AG10803 (cell line): Measurements from ENCODE around the gene PRKN.

Experiments
- DNase-seq: peaks from one replicate; pipeline ENCODE4 v3.0.0; 2010; ENCODE audit warnings: low read depth
- H3K4me3 ChIP-seq: 2 replicates; pipeline ENCODE4 v1.5.1; 2011; ENCODE audit warnings: mild to moderate bottlenecking, low read length, control low read depth
- CTCF ChIP-seq: conservative IDR thresholded peaks from 2 replicates; pipeline ENCODE4 v1.5.1; 2011; ENCODE audit warnings: mild to moderate bottlenecking, low read length, control low read depth, inconsistent platforms

The PRKN gene

DNA sequence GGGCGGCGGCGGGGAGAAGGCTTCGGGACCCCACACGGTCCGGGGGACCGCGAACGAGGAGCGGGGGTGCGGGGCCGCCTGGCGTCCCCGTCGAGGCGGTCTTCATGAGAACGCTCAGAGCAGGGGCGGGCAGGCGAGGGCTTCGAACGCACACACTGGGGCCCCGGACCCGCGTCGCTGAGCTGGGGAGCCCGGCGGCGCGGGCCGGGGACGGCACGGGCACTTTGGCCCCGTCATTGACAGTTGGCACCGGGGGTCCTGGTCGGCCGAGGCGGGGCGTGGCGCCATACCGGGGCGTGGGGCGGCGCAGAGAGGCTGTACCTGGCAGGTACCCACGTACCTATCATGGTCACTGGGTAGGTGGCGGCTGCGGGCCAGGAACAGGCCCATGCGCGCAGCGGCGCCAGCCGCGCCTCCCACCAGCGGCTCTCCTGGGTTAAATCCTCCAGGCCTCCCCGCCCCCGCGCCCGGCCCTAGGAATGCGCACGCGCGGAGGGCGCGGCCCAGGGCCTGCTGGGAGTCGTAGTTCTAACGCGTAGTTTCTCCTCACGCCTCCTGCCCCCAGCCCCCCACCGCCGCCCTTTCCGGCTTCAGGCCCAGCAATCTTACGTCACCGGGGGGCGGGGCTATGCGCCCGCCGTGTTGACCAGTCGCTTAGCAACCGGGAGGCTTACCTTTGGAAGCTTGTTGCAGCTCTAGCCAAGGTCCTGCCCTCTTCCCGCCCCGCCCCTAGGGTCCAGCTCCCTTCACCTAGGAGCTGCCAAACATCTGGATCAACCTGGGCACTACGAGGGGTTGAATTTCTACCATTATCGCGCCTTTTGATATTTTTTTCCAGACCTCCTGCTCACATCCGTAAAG, at the start of gene PRKN, which contains the start of gene PACRG:
Gene PRKN, minus strand, starts transcription at position 445 of the 861 bp plus-strand sequence.
Gene PACRG, plus strand, starts transcription at position 653 of the 861 bp plus-strand sequence.
- H3K4me3 ChIP-seq = peak within 1 kb of the TSS; percentile 74
- TF ChIP-seq CTCF = no peak
- peak; percentile 95 for DNase-seq

DNA sequence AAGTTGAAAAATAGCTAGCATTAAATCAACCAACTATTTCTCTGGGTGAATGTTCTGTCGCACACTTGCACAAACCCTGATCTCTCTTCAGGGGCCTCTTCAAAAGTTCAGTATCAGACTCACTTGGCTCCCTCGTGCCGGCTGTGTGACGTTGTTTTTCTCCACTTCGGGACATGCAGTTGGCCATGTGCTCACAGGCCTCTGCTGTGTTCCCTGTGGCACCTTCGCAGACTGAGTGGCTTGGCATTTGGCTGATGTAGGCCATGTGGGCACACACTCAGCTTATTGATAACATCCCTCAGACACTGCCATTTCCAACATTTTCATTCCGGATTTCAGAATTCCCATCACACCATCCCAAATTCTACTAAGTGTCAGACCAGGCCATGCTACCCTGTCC, 49.5 kb upstream of the PRKN start:
- TF ChIP-seq CTCF = no peak
- H3K4me3 ChIP-seq = no peak overlapping the region
- no peak for DNase-seq

GRCh38 chr6:162773996-162774395, 46.4 kb upstream of the PRKN start:
- H3K4me3 ChIP-seq = no peak overlapping the region
- no peak for TF ChIP-seq CTCF

GRCh38 chr6:162772466-162772865, 44.9 kb upstream of the PRKN start:
- H3K4me3 ChIP-seq = no peak overlapping the region
- no peak for TF ChIP-seq CTCF
- no peak for DNase-seq

More at GRCh38 chr6:162773996-162774395, 46.4 kb upstream of the PRKN start:
- DNase-seq = no peak

GRCh38 chr6:162770955-162771354, 43.4 kb upstream of the PRKN start:
- no peak for TF ChIP-seq CTCF
- no peak overlapping the region for H3K4me3 ChIP-seq
- no peak for DNase-seq

GRCh38 chr6:162770136-162770535, 42.6 kb upstream of the PRKN start:
- DNase-seq = no peak
- H3K4me3 ChIP-seq = no peak overlapping the region
- TF ChIP-seq CTCF = no peak

DNA sequence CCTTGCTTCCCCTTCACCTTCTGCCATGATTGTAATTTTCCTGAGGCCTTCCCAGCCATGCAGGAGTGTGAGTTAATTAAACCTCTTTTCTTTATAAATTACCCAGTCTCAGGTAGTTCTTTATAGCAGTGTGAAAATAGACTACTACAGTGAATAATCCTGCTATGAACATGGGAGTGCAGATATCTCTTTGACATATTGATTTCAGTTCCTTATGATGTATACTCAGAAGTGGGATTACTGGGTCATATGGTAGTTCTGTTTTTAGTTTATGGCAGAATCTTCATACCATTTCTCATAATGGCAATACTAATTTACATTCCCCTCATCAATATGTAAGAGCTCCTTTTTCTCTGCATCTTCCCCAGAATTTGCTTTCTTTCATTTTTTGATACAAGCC, 26.2 kb upstream of the PRKN start:
- no peak overlapping the region for H3K4me3 ChIP-seq
- DNase-seq = no peak
- TF ChIP-seq CTCF = no peak
